H9 (cell line): ENCODE results near the gene ITGA8. TPM values are rescaled to one million over a fixed set of nuclear protein-coding genes. Genes with fewer than 3 reads are reported as not detected.

ENCODE experiments used
- DNase-seq: peaks from one replicate; pipeline ENCODE4 v3.0.0-alpha.2; 2017
- H2AFZ ChIP-seq: one replicate; pipeline ENCODE4 v1.6.1; 2013; ENCODE audit warnings: mild to moderate bottlenecking, low read length, control low read depth, moderate library complexity
- H2AK5ac ChIP-seq: 2 replicates; pipeline ENCODE4 v1.6.1; 2013; ENCODE audit warnings: low read length, control low read depth, mixed read lengths; ENCODE audit not compliant: insufficient read length
- H2BK120ac ChIP-seq: one replicate; pipeline ENCODE4 v1.6.1; 2013; ENCODE audit warnings: low read depth, mild to moderate bottlenecking, low read length, control low read depth, inconsistent platforms; ENCODE audit not compliant: poor library complexity, severe bottlenecking
- H2BK12ac ChIP-seq: 2 replicates; pipeline ENCODE4 v1.6.1; 2013; ENCODE audit warnings: low read length, control low read depth, mixed read lengths, low read depth; ENCODE audit not compliant: insufficient read length
- H2BK15ac ChIP-seq: 2 replicates; pipeline ENCODE4 v1.6.1; 2013; ENCODE audit warnings: low read depth, low read length, control low read depth
- H2BK20ac ChIP-seq: one replicate; pipeline ENCODE4 v1.6.1; 2013; ENCODE audit warnings: low read depth, mild to moderate bottlenecking, low read length, control low read depth, inconsistent platforms; ENCODE audit not compliant: poor library complexity, severe bottlenecking
- H2BK5ac ChIP-seq: 2 replicates; pipeline ENCODE4 v1.6.1; 2013; ENCODE audit warnings: low read length, control low read depth, mixed read lengths; ENCODE audit not compliant: insufficient read length
- H3K14ac ChIP-seq: 2 replicates; pipeline ENCODE4 v1.6.1; 2013; ENCODE audit warnings: low read length, control low read depth; ENCODE audit not compliant: insufficient read depth
- H3K18ac ChIP-seq: 2 replicates; pipeline ENCODE4 v1.6.1; 2013; ENCODE audit warnings: low read depth, mild to moderate bottlenecking, mixed read lengths, low read length, control low read depth; ENCODE audit not compliant: insufficient read length
- H3K23ac ChIP-seq: 2 replicates; pipeline ENCODE4 v1.6.1; 2013; ENCODE audit warnings: low read length, control low read depth, mixed read lengths, low read depth; ENCODE audit not compliant: insufficient read length
- H3K23me2 ChIP-seq: 2 replicates; pipeline ENCODE4 v1.6.1; 2013; ENCODE audit warnings: low read depth, mild to moderate bottlenecking, mixed read lengths, low read length, control low read depth; ENCODE audit not compliant: insufficient read length, poor library complexity, severe bottlenecking
- H3K27ac ChIP-seq: 2 replicates; pipeline ENCODE4 v1.5.1; 2013; ENCODE audit warnings: low read length, control low read depth, mixed read lengths, low read depth; ENCODE audit not compliant: insufficient read length
- H3K27me3 ChIP-seq: 2 replicates; pipeline ENCODE4 v1.6.1; 2013; ENCODE audit warnings: low read length, control low read depth, inconsistent platforms; ENCODE audit not compliant: insufficient read depth
- H3K4ac ChIP-seq: 2 replicates; pipeline ENCODE4 v1.6.1; 2013; ENCODE audit warnings: low read depth, mild to moderate bottlenecking, control low read depth, inconsistent platforms, low read length, moderate library complexity
- H3K4me1 ChIP-seq: 2 replicates; pipeline ENCODE4 v1.6.1; 2013; ENCODE audit warnings: low read length, control low read depth, inconsistent platforms; ENCODE audit not compliant: insufficient read depth
- H3K4me2 ChIP-seq: 2 replicates; pipeline ENCODE4 v1.6.1; 2013; ENCODE audit warnings: low read length, control low read depth, mixed read lengths; ENCODE audit not compliant: insufficient read length, insufficient read depth
- H3K56ac ChIP-seq: 2 replicates; pipeline ENCODE4 v1.6.1; 2013; ENCODE audit warnings: low read depth, mild to moderate bottlenecking, mixed read lengths, low read length, control low read depth; ENCODE audit not compliant: insufficient read length
- H3K79me1 ChIP-seq: 2 replicates; pipeline ENCODE4 v1.6.1; 2013; ENCODE audit warnings: low read depth, mild to moderate bottlenecking, moderate library complexity, low read length, control low read depth, inconsistent platforms; ENCODE audit not compliant: insufficient read depth, poor library complexity, severe bottlenecking
- H3K79me2 ChIP-seq: 2 replicates; pipeline ENCODE4 v1.6.1; 2013; ENCODE audit warnings: low read length, control low read depth, inconsistent platforms; ENCODE audit not compliant: insufficient read depth
- H3K9ac ChIP-seq: 2 replicates; pipeline ENCODE4 v1.6.1; 2013; ENCODE audit warnings: low read length, control low read depth, mixed read lengths; ENCODE audit not compliant: insufficient read length; ENCODE audit errors: extremely low read depth
- H3K9me3 ChIP-seq: one replicate; pipeline ENCODE4 v1.6.1; 2013; ENCODE audit warnings: low read depth, low read length, inconsistent platforms; ENCODE audit not compliant: control insufficient read depth
- H3T11ph ChIP-seq: one replicate; pipeline ENCODE4 v1.6.1; 2013; ENCODE audit warnings: mild to moderate bottlenecking, low read length, control low read depth, inconsistent platforms
- H4K20me1 ChIP-seq: one replicate; pipeline ENCODE4 v1.6.1; 2013; ENCODE audit not compliant: control insufficient read depth, insufficient read length, insufficient read depth
- H4K5ac ChIP-seq: 2 replicates; pipeline ENCODE4 v1.6.1; 2013; ENCODE audit warnings: low read depth, mild to moderate bottlenecking, mixed read lengths, low read length, control low read depth; ENCODE audit not compliant: insufficient read length
- H4K8ac ChIP-seq: replicated peaks from 2 replicates; pipeline ENCODE4 v1.6.1; 2013; ENCODE audit warnings: low read length, control low read depth, mixed read lengths, low read depth; ENCODE audit not compliant: insufficient read length
- H4K91ac ChIP-seq: 2 replicates; pipeline ENCODE4 v1.6.1; 2013; ENCODE audit warnings: low read depth, mild to moderate bottlenecking, moderate library complexity, mixed read lengths, low read length, control low read depth; ENCODE audit not compliant: insufficient read length
- H3K27ac Mint-ChIP-seq, 3 experiments: 2 replicates in 2 of 3; 3 replicates in 1 of 3; pipeline ENCODE4 v1.8.0; 2020 to 2021; ENCODE audit warnings: mixed read lengths in 3 of 3, mild to moderate bottlenecking in 1 of 3, moderate library complexity in 1 of 3
- H3K27me3 Mint-ChIP-seq: 2 replicates; pipeline ENCODE4 v1.8.0; 2021; ENCODE audit warnings: low read depth, mild to moderate bottlenecking, moderate library complexity, mixed read lengths
- H3K36me3 Mint-ChIP-seq, 3 experiments: 2 replicates in 2 of 3; 3 replicates in 1 of 3; pipeline ENCODE4 v1.8.0; 2020 to 2021; ENCODE audit warnings: low read depth in 3 of 3, mixed read lengths in 3 of 3; ENCODE audit not compliant: insufficient read depth in 1 of 3
- H3K4me1 Mint-ChIP-seq, 2 experiments: 2 replicates each; pipeline ENCODE4 v1.8.0; 2020; ENCODE audit warnings: mixed read lengths in 2 of 2
- H3K4me3 Mint-ChIP-seq, 2 experiments: 2 replicates in 1 of 2; 3 replicates in 1 of 2; pipeline ENCODE4 v1.8.0; 2020 to 2021; ENCODE audit warnings: mild to moderate bottlenecking in 2 of 2, mixed read lengths in 2 of 2, moderate library complexity in 1 of 2
- H3K9me3 Mint-ChIP-seq, 2 experiments: 2 replicates in 1 of 2; 3 replicates in 1 of 2; pipeline ENCODE4 v1.8.0; 2020; ENCODE audit warnings: mild to moderate bottlenecking in 2 of 2, mixed read lengths in 2 of 2, moderate library complexity in 1 of 2
- CTCF ChIP-seq: fragments of 200-600 bp; sonication (generic); conservative IDR thresholded peaks from 3 replicates; pipeline ENCODE4 v1.8.0; 2021; ENCODE audit warnings: antibody characterized with exemption, mild to moderate bottlenecking
- WGBS: extraction: QIAGEN DNeasy Blood & Tissue Kit; methylation state at CpG from one replicate; pipeline ENCODE4 v1.1.7; 2013; ENCODE audit warnings: missing lambda C conversion rate, low lambda C conversion rate, mixed read lengths; ENCODE audit not compliant: insufficient read length; ENCODE audit errors: extremely low coverage; 5-methylcytosine and 5-hydroxymethylcytosine counted together
- total RNA-seq: library from RNA; stranded (reverse); gene quantifications from 2 replicates; pipeline ENCODE4 v1.2.1, GENCODE V29; 2021

The ITGA8 gene
- total RNA-seq, 1 experiment from 2014 or later: not detected

GRCh38 chr10:15730341-15730740 is 10.6 kb upstream of the ITGA8 start:
- Mint-ChIP-seq H3K9me3 (peaks cover 4 to 10% of the 10 kb centered on the region in 2 experiments; a peak in 4 of 5 replicates), H3K27me3 (peaks cover 2% of the 10 kb centered on the region), H3K27ac (no peak overlapping the region), H3K36me3 (peaks cover 0 to 7% (median 3%) of the 10 kb centered on the region in 3 experiments; a peak in 3 of 7 replicates), H3K4me1 (peaks cover 4 to 5% of the 10 kb centered on the region in 2 experiments), H3K4me3 (no peak overlapping the region)
- Histone ChIP-seq H3K18ac (no peak overlapping the region), H3K23me2 (no peaks in the 10 kb centered on the region), H2BK12ac (no peak overlapping the region), H2BK5ac (no peak overlapping the region), H4K5ac (no peak overlapping the region), H3K79me2 (no peaks in the 10 kb centered on the region), H2AK5ac (no peak overlapping the region), H3K9ac (no peak overlapping the region), H3T11ph (no peak overlapping the region), H4K8ac (no peak overlapping the region), H3K4ac (no peak overlapping the region), H3K23ac (no peak overlapping the region), H4K91ac (no peak overlapping the region), H3K14ac (no peak overlapping the region), H3K56ac (no peak overlapping the region), H2AFZ (no peak overlapping the region), H2BK20ac (no peak overlapping the region), H3K9me3 (no peaks in the 10 kb centered on the region), H4K20me1 (no peaks in the 10 kb centered on the region), H2BK120ac (no peak overlapping the region), H3K27me3 (no peaks in the 10 kb centered on the region), H3K79me1 (no peaks in the 10 kb centered on the region), H3K4me2 (no peak overlapping the region), H2BK15ac (no peak overlapping the region), H3K4me1 (no peaks in the 10 kb centered on the region), H3K27ac (no peak overlapping the region)
- WGBS: no CpG with 5 or more reads among the region's 2 CpGs
- TF ChIP-seq CTCF: no peak
- no peak for DNase-seq
